SK-N-SH (cell line): ENCODE data around the gene LTF. TPM values are rescaled to one million over a fixed set of nuclear protein-coding genes. Genes with fewer than 3 reads are reported as not detected.

Source experiments
- CTCF ChIA-PET: fragments of 300-600, 350-600 bp; formaldehyde crosslinking; extraction: SDS; loops from one replicate; lab custom pipeline; 2021; lab: Yijun Ruan, JAX
- POLR2A ChIA-PET: fragments of 350-600 bp; sonication (Branson Sonifier 250); formaldehyde crosslinking; extraction: SDS; loops from one replicate; lab custom pipeline; 2020; ENCODE audit warnings: antibody characterized with exemption, inconsistent platforms; lab: Yijun Ruan, JAX
- DNase-seq: peaks from one replicate; pipeline ENCODE4 v3.0.0; 2012
- H2AFZ ChIP-seq: fragments of 200-600 bp; sonication (generic); 2 replicates; pipeline ENCODE4 v1.8.1; 2016; ENCODE audit warnings: antibody characterized with exemption, mild to moderate bottlenecking, low read depth
- H3F3A ChIP-seq: fragments of 200-600 bp; sonication (generic); replicated peaks from 2 replicates; pipeline ENCODE3; 2016; ENCODE audit warnings: antibody characterized with exemption, mild to moderate bottlenecking; ENCODE audit not compliant: insufficient read depth
- H3K27ac ChIP-seq, 2 experiments: fragments of 200-500 bp in 1 of 2; fragments of 200-600 bp in 1 of 2; sonication (Bioruptor generic) in 1 of 2; sonication (generic), shearing (Covaris generic) in 1 of 2; 2 replicates each; pipeline versions ENCODE4 v1.5.1 to v1.6.1; 2014 to 2016; ENCODE audit warnings: low read depth in 2 of 2, inconsistent platforms in 1 of 2, low read length in 1 of 2, mild to moderate bottlenecking in 1 of 2, mixed read lengths in 1 of 2
- H3K27me3 ChIP-seq: fragments of 200-600 bp; sonication (generic), shearing (Covaris generic); 2 replicates; pipeline ENCODE4 v1.6.1; 2016; ENCODE audit warnings: mixed run types; ENCODE audit not compliant: insufficient read depth
- H3K36me3 ChIP-seq, 2 experiments: fragments of 200-500 bp in 1 of 2; fragments of 200-600 bp in 1 of 2; sonication (Bioruptor generic) in 1 of 2; sonication (generic) in 1 of 2; replicated peaks in 1 of 2; 2 replicates each; pipeline versions ENCODE3 to v1.5.1; 2014 to 2016; ENCODE audit warnings: low read length in 1 of 2, mild to moderate bottlenecking in 1 of 2; ENCODE audit not compliant: insufficient read depth in 2 of 2, control insufficient read depth in 1 of 2
- H3K4me1 ChIP-seq, 2 experiments: fragments of 200-500 bp in 1 of 2; fragments of 200-600 bp in 1 of 2; sonication (Bioruptor generic) in 1 of 2; sonication (generic), shearing (Covaris generic) in 1 of 2; 2 replicates each; pipeline versions ENCODE4 v1.5.1 to v1.6.1; 2014 to 2016; ENCODE audit warnings: low read depth in 1 of 2, low read length in 1 of 2, mixed run types in 1 of 2; ENCODE audit not compliant: insufficient read depth in 2 of 2, control insufficient read depth in 1 of 2
- H3K4me2 ChIP-seq: fragments of 200-600 bp; sonication (generic), shearing (Covaris generic); 2 replicates; pipeline ENCODE4 v1.6.1; 2017; ENCODE audit warnings: mixed run types
- H3K4me3 ChIP-seq, 2 experiments: fragments of 200-500 bp in 1 of 2; fragments of 200-600 bp in 1 of 2; sonication (Bioruptor generic) in 1 of 2; sonication (generic), shearing (Covaris generic) in 1 of 2; 2 replicates each; pipeline versions ENCODE4 v1.5.1 to v1.8.1; 2014 to 2016; ENCODE audit warnings: low read depth in 2 of 2, inconsistent platforms in 1 of 2, low read length in 1 of 2, mild to moderate bottlenecking in 1 of 2, mixed read lengths in 1 of 2, moderate library complexity in 1 of 2
- H3K79me2 ChIP-seq: fragments of 200-600 bp; sonication (generic); 2 replicates; pipeline ENCODE4 v1.8.1; 2017; ENCODE audit warnings: mild to moderate bottlenecking; ENCODE audit not compliant: insufficient read depth
- H3K9ac ChIP-seq: fragments of 200-600 bp; sonication (generic); 2 replicates; pipeline ENCODE4 v1.6.1; 2017; ENCODE audit warnings: mixed run types
- H3K9me2 ChIP-seq: fragments of 200-600 bp; sonication (generic); 2 replicates; pipeline ENCODE4 v1.6.1; 2017; ENCODE audit warnings: mixed run types
- H3K9me3 ChIP-seq: fragments of 200-600 bp; sonication (generic); 2 replicates; pipeline ENCODE4 v1.6.1; 2017; ENCODE audit warnings: mixed run types, mild to moderate bottlenecking, moderate library complexity
- H4K20me1 ChIP-seq: fragments of 200-600 bp; sonication (generic); 2 replicates; pipeline ENCODE4 v1.6.1; 2017; ENCODE audit warnings: mild to moderate bottlenecking, mixed run types; ENCODE audit not compliant: insufficient read depth
- CHD2 ChIP-seq: fragments of 150-350 bp; IDR thresholded peaks from 2 replicates; pipeline ENCODE4 v1.6.1; 2018; ENCODE audit warnings: low read length; ENCODE audit not compliant: partially characterized antibody
- CTCF ChIP-seq: fragments of 200-600 bp; sonication (generic); IDR thresholded peaks from 2 replicates; pipeline ENCODE4 v1.6.1; 2017; ENCODE audit warnings: antibody characterized with exemption, mild to moderate bottlenecking, moderate library complexity
- EP300 ChIP-seq, 2 experiments: IDR thresholded peaks; 2 replicates each; pipeline versions ENCODE4 v1.4.0 to v1.6.1; 2012; ENCODE audit warnings: borderline replicate concordance in 1 of 2, low read depth in 1 of 2, low read length in 1 of 2
- FOSL2 ChIP-seq: IDR thresholded peaks from 2 replicates; pipeline ENCODE4 v1.4.0; 2012; ENCODE audit warnings: low read depth, mild to moderate bottlenecking, moderate library complexity, borderline replicate concordance
- FOXJ3 ChIP-seq: sonication (generic); formaldehyde crosslinking; IDR thresholded peaks from 2 replicates; pipeline ENCODE4 v1.5.1; 2020; ENCODE audit warnings: mild to moderate bottlenecking, missing genetic modification reagents
- FOXM1 ChIP-seq: IDR thresholded peaks from 2 replicates; pipeline ENCODE4 v1.4.0; 2012; ENCODE audit warnings: low read depth, mild to moderate bottlenecking
- GABPA ChIP-seq: IDR thresholded peaks from 2 replicates; pipeline ENCODE4 v1.4.0; 2012; ENCODE audit warnings: low read depth, mild to moderate bottlenecking
- GATA2 ChIP-seq: sonication (generic); formaldehyde crosslinking; IDR thresholded peaks from 2 replicates; pipeline ENCODE4 v1.5.0; 2020; ENCODE audit warnings: mild to moderate bottlenecking, missing genetic modification reagents
- IRF3 ChIP-seq: fragments of 150-350 bp; IDR thresholded peaks from 2 replicates; pipeline ENCODE4 v1.6.1; 2016; ENCODE audit warnings: mild to moderate bottlenecking, low read depth, low read length
- MAX ChIP-seq: IDR thresholded peaks from 2 replicates; pipeline ENCODE4 v1.4.0; 2012; ENCODE audit warnings: low read depth
- MXI1 ChIP-seq: IDR thresholded peaks from 2 replicates; pipeline ENCODE4 v1.6.1; 2012; ENCODE audit warnings: mild to moderate bottlenecking, low read depth, low read length, improper control_type of control experiment
- RAD21 ChIP-seq: IDR thresholded peaks from 2 replicates; pipeline ENCODE4 v1.6.1; 2012; ENCODE audit warnings: mild to moderate bottlenecking, low read length
- RCOR1 ChIP-seq: fragments of 150-350 bp; IDR thresholded peaks from 2 replicates; pipeline ENCODE4 v1.6.1; 2017; ENCODE audit warnings: antibody characterized with exemption, low read length
- RFX5 ChIP-seq: IDR thresholded peaks from 2 replicates; pipeline ENCODE4 v1.6.1; 2012; ENCODE audit warnings: mild to moderate bottlenecking, improper control_type of control experiment, low read length
- SIN3A ChIP-seq: IDR thresholded peaks from 2 replicates; pipeline ENCODE4 v1.6.1; 2012; ENCODE audit warnings: low read depth, mild to moderate bottlenecking, low read length, moderate library complexity, borderline replicate concordance
- SMC3 ChIP-seq: IDR thresholded peaks from 2 replicates; pipeline ENCODE4 v1.6.1; 2012; ENCODE audit warnings: low read depth, low read length, improper control_type of control experiment
- TAF1 ChIP-seq: IDR thresholded peaks from 2 replicates; pipeline ENCODE4 v1.6.1; 2012; ENCODE audit warnings: low read depth, mild to moderate bottlenecking, low read length, moderate library complexity, borderline replicate concordance
- TCF12 ChIP-seq: IDR thresholded peaks from 2 replicates; pipeline ENCODE4 v1.4.0; 2012
- USF1 ChIP-seq: IDR thresholded peaks from 2 replicates; pipeline ENCODE4 v1.4.0; 2012; ENCODE audit warnings: low read depth, borderline replicate concordance
- YY1 ChIP-seq: IDR thresholded peaks from 2 replicates; pipeline ENCODE4 v1.4.0; 2012; ENCODE audit warnings: low read depth, mild to moderate bottlenecking
- WGBS: methylation state at CpG from one replicate; pipeline ENCODE4 v1.1.6; 2017; ENCODE audit warnings: low lambda C conversion rate; 5-methylcytosine and 5-hydroxymethylcytosine counted together
- polyA plus RNA-seq, 3 experiments: library from polyadenylated mRNA; depleted of rRNA; stranded (reverse); fragments of >200 nt; gene quantifications; 2 replicates each; pipeline ENCODE4 v1.2.3, GENCODE V29; 2012

The LTF gene
- polyA plus RNA-seq, 1 of the 3 experiments (the other 2 are of a cell fraction), result not detected

- no peak for DNase-seq
- Histone ChIP-seq H2AFZ (no peak overlapping the region), H3K36me3 (no peaks in the 10 kb centered on the region), H3K27me3 (no peaks in the 10 kb centered on the region; the same call in 1 of the 2 replicates), H3F3A (no peaks in the 10 kb centered on the region), H3K27ac (no peak overlapping the region), H3K4me3 (no peak overlapping the region), H3K9ac (no peak overlapping the region), H3K9me3 (no peaks in the 10 kb centered on the region), H3K4me1 (no peaks in the 10 kb centered on the region), H3K9me2 (no peaks in the 10 kb centered on the region; the same call in 1 of the 2 replicates), H3K79me2 (no peaks in the 10 kb centered on the region), H3K4me2 (no peak overlapping the region), H4K20me1 (no peaks in the 10 kb centered on the region)
- TF ChIP-seq IRF3 (no peak), USF1 (no peak), CTCF (no peak), SIN3A (no peak), MXI1 (no peak), CHD2 (no peak), RAD21 (no peak), RCOR1 (no peak), YY1 (no peak), TAF1 (no peak), FOXJ3 (no peak), SMC3 (no peak), RFX5 (no peak), EP300 (IDR thresholded peaks at IDR 0.05; ENCODE audit: borderline replicate concordance in 1 of 2, low read depth in 1 of 2, low read length in 1 of 2) (no peak), GATA2 (CRISPR knock-in tag) (no peak), FOXM1 (no peak), TCF12 (no peak), GABPA (no peak), MAX (no peak), FOSL2 (no peak)
- 9% methylated on average over 8 of the region's 8 CpGs for WGBS
- ChIA-PET POLR2A (no interaction called here), CTCF (interaction anchor here (1.0 to 1.6 kb wide), 2 partner anchors 22 to 88 kb away, joined by 3 to 6 read pairs; no protein-coding TSS in a partner anchor)
Measured at GRCh38 chr3:46400000-46400734, 64.5 kb downstream of the LTF start.
